Measurements from ENCODE around the gene NACA2.

GRCh38 chr17:61586031-61586566, 4.9 kb downstream of the NACA2 start:
- TF ChIP-seq CTCF (conservative IDR thresholded peaks at IDR 0.05; ENCODE audit: low read length) (no peak), EZH2phosphoT487 (IDR thresholded peaks at IDR 0.05; ENCODE audit: borderline replicate concordance) (no peak)

Data from Loucy (cell line).